K562 (cell line): Measurements from ENCODE around the gene NAP1L1. TPM values are rescaled to one million over a fixed set of nuclear protein-coding genes. Genes with fewer than 3 reads are reported as not detected.

Experiments
- ADNP ChIP-seq: fragments of 200-800 bp; sonication (Bioruptor generic); IDR thresholded peaks from 2 replicates; pipeline ENCODE4 v1.6.1; 2016; ENCODE audit warnings: missing genetic modification characterization, missing compliant biosample characterization
- E2F3 ChIP-seq: fragments of 250-450 bp; sonication (Bioruptor Pico); IDR thresholded peaks from 2 replicates; pipeline ENCODE4 v1.4.0; 2020; ENCODE audit warnings: mild to moderate bottlenecking
- HDAC3 ChIP-seq: fragments of 450-650 bp; IDR thresholded peaks from 2 replicates; pipeline ENCODE4 v1.6.1; 2018; ENCODE audit warnings: borderline replicate concordance, mild to moderate bottlenecking, moderate library complexity; ENCODE audit not compliant: partially characterized antibody
- HNRNPH1 ChIP-seq: fragments of 200-400 bp; formaldehyde crosslinking; optimal IDR thresholded peaks from 2 replicates; pipeline ENCODE3; 2017; ENCODE audit warnings: low read depth, mild to moderate bottlenecking, low read length, moderate library complexity
- NFIX ChIP-seq: fragments of 250-450 bp; sonication (Bioruptor Pico); IDR thresholded peaks from 2 replicates; pipeline ENCODE4 v1.4.0; 2020; ENCODE audit warnings: low read depth, mild to moderate bottlenecking, moderate library complexity
- NUFIP1 ChIP-seq: fragments of 450-650 bp; IDR thresholded peaks from 2 replicates; pipeline ENCODE4 v1.6.1; 2018; ENCODE audit not compliant: partially characterized antibody
- POLR2AphosphoS2 ChIP-seq: IDR thresholded peaks from 2 replicates; pipeline ENCODE4 v1.6.1; 2012; ENCODE audit warnings: low read length, improper control_type of control experiment
- PYGO2 ChIP-seq: fragments of 450-650 bp; IDR thresholded peaks from 2 replicates; pipeline ENCODE4 v1.6.1; 2016; ENCODE audit warnings: mild to moderate bottlenecking, missing genetic modification characterization, moderate library complexity, missing compliant biosample characterization
- RBM22 ChIP-seq: fragments of 200-400 bp; formaldehyde crosslinking; IDR thresholded peaks from 2 replicates; pipeline ENCODE4 v1.6.1; 2018; ENCODE audit warnings: low read length, low read depth; ENCODE audit not compliant: poor library complexity, severe bottlenecking
- RCOR1 ChIP-seq, 2 experiments: IDR thresholded peaks; 2 replicates each; pipeline ENCODE4 v1.6.1; 2012; ENCODE audit warnings: low read depth in 2 of 2, low read length in 2 of 2, borderline replicate concordance in 1 of 2, improper control_type of control experiment in 1 of 2
- SLC30A9 ChIP-seq: fragments of 250-450 bp; sonication (Bioruptor Pico); IDR thresholded peaks from 2 replicates; pipeline ENCODE4 v1.8.0; 2022; ENCODE audit warnings: mild to moderate bottlenecking, moderate library complexity
- SP1 ChIP-seq: sonication (generic); formaldehyde crosslinking; IDR thresholded peaks from 2 replicates; pipeline ENCODE4 v1.8.1; 2022; ENCODE audit warnings: mild to moderate bottlenecking, missing genetic modification reagents
- SPI1 ChIP-seq: IDR thresholded peaks from 2 replicates; pipeline ENCODE4 v1.6.1; 2011; ENCODE audit warnings: low read depth, low read length, control low read depth, borderline replicate concordance
- YY1 ChIP-seq, 3 experiments: IDR thresholded peaks; 2 replicates each; pipeline ENCODE4 v1.6.1; 2011; ENCODE audit warnings: low read length in 2 of 3, mild to moderate bottlenecking in 2 of 3, moderate library complexity in 2 of 3, borderline replicate concordance in 1 of 3, control low read depth in 1 of 3, low read depth in 1 of 3; ENCODE audit not compliant: insufficient read depth in 3 of 3, insufficient replicate concordance in 2 of 3, control insufficient read depth in 1 of 3, insufficient read length in 1 of 3; ENCODE audit errors: extremely low read depth in 1 of 3
- ZNF175 ChIP-seq: fragments of 200-800 bp; sonication (Bioruptor generic); IDR thresholded peaks from 2 replicates; pipeline ENCODE4 v1.6.1; 2016; ENCODE audit warnings: low read depth, mild to moderate bottlenecking, missing genetic modification characterization, missing compliant biosample characterization
- ZNF311 ChIP-seq: fragments of 250-450 bp; sonication (Bioruptor Pico); IDR thresholded peaks from 2 replicates; pipeline ENCODE4 v1.4.0; 2020; ENCODE audit warnings: mild to moderate bottlenecking, moderate library complexity
- polyA plus RNA-seq, 8 experiments: library from polyadenylated mRNA; depleted of rRNA in 4 of 8; stranded (reverse) in 5 of 8; unstranded in 3 of 8; fragments of >200 nt; fragmentation: Nextera tagmentation in 2 of 8; fragmentation: Illumina TruSeq in 1 of 8; extraction: Ambion mirVana in 2 of 8; extraction: Trizol in 1 of 8; gene quantifications; 2 replicates each; pipeline versions ENCODE4 v1.2.1 to v1.2.3, GENCODE V29; 2011 to 2014; ENCODE audit warnings: inconsistent platforms in 1 of 8, missing spikeins in 1 of 8
- total RNA-seq, 7 experiments: library from RNA; depleted of rRNA in 6 of 7; stranded (reverse); fragments of >200 nt in 6 of 7; fragmentation: Illumina TruSeq in 2 of 7; extraction: Trizol in 2 of 7; gene quantifications; 2 replicates each; pipeline versions ENCODE4 v1.2.1 to v1.2.3, GENCODE V29; 2011 to 2021; ENCODE audit warnings: low replicate concordance in 1 of 7
- TF ChIP-seq, protein P1 (sequence below), 2 experiments: fragments of 450-650 bp; IDR thresholded peaks; 2 replicates each; pipeline ENCODE4 v1.6.1; 2018; ENCODE audit warnings: mild to moderate bottlenecking in 2 of 2, low read depth in 1 of 2; ENCODE audit not compliant: partially characterized antibody in 2 of 2
- TF ChIP-seq, protein P2 (sequence below): fragments of 250-450 bp; sonication (Bioruptor Pico); IDR thresholded peaks from 2 replicates; pipeline ENCODE4 v1.8.0; 2022; ENCODE audit warnings: moderate library complexity, mild to moderate bottlenecking, inconsistent platforms
- TF ChIP-seq, protein P3 (sequence below): fragments of 250-450 bp; sonication (Bioruptor Pico); IDR thresholded peaks from 2 replicates; pipeline ENCODE4 v1.8.0; 2021; ENCODE audit warnings: borderline replicate concordance, mild to moderate bottlenecking, moderate library complexity; ENCODE audit not compliant: poor library complexity, severe bottlenecking
- TF ChIP-seq, protein P4 (sequence below): fragments of 450-650 bp; IDR thresholded peaks from 2 replicates; pipeline ENCODE4 v1.6.1; 2017; ENCODE audit warnings: mild to moderate bottlenecking, moderate library complexity

The NAP1L1 gene
- total and polyA plus RNA-seq, 9 of the 15 experiments (the other 6 are each of a cell fraction or from before 2014, with no cell fraction given) = 287 to 747 (median 450) TPM

DNA sequence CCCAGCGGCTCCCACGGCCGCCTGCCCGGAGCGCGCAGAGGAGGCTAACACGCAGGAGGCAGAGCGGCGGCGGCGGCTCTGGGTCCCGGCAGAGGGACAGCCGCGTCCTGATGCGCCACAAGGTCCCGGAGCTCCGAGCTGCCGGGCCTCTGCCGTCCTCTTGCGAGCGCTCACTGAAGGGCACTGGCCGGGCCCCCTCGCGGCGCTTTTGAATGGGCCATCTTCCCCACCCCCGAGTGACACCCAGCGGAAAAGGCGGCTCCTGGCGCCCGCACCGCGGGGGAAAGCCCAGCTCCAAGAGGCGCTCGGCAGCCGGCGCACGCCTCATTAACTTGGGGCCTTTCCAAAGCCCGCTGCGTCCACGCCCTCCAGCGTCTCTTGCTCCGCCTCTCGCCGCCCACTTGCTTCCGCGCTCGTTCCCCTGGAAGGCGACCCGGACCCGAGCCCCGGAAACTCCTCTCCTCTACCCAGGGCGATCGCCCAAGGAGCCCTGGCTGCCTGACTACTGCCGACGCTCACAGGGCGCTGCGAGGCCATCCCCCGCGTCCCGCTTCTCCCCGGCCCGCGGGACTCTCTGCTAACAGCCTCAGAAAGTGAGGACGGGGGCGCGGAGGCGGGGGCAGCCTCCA, 53.0 kb downstream of the NAP1L1 start, which contains the start of gene PHLDA1 (continued):
- TF ChIP-seq HNRNPH1 (no peak), RBM22 (peak; percentile 69), SPI1 (no peak), ZNF175 (no peak; the same call in 1 of the 2 replicates), PYGO2 (no peak), SP1 (CRISPR knock-in tag) (no peak), RCOR1 (IDR thresholded peaks at IDR 0.05; ENCODE audit: borderline replicate concordance in 1 of 2, low read depth in 2 of 2, low read length in 2 of 2) (no peak; a peak in 1 of 4 replicates), SLC30A9 (CRISPR knock-in tag) (no peak), HDAC3 (no peak), ZNF311 (CRISPR knock-in tag) (no peak), NUFIP1 (no peak), POLR2AphosphoS2 (no peak), NFIX (CRISPR knock-in tag) (no peak), YY1 (IDR thresholded peaks at IDR 0.05; ENCODE audit: borderline replicate concordance in 1 of 3, control insufficient read depth in 1 of 3, extremely low read depth in 1 of 3, insufficient read depth in 3 of 3, insufficient read length in 1 of 3, insufficient replicate concordance in 2 of 3, low read depth in 1 of 3, low read length in 2 of 3) (peak in 1 of 3 experiments; percentile 63), ADNP (no peak), E2F3 (CRISPR knock-in tag) (no peak)
- TF ChIP-seq, protein P1, sequence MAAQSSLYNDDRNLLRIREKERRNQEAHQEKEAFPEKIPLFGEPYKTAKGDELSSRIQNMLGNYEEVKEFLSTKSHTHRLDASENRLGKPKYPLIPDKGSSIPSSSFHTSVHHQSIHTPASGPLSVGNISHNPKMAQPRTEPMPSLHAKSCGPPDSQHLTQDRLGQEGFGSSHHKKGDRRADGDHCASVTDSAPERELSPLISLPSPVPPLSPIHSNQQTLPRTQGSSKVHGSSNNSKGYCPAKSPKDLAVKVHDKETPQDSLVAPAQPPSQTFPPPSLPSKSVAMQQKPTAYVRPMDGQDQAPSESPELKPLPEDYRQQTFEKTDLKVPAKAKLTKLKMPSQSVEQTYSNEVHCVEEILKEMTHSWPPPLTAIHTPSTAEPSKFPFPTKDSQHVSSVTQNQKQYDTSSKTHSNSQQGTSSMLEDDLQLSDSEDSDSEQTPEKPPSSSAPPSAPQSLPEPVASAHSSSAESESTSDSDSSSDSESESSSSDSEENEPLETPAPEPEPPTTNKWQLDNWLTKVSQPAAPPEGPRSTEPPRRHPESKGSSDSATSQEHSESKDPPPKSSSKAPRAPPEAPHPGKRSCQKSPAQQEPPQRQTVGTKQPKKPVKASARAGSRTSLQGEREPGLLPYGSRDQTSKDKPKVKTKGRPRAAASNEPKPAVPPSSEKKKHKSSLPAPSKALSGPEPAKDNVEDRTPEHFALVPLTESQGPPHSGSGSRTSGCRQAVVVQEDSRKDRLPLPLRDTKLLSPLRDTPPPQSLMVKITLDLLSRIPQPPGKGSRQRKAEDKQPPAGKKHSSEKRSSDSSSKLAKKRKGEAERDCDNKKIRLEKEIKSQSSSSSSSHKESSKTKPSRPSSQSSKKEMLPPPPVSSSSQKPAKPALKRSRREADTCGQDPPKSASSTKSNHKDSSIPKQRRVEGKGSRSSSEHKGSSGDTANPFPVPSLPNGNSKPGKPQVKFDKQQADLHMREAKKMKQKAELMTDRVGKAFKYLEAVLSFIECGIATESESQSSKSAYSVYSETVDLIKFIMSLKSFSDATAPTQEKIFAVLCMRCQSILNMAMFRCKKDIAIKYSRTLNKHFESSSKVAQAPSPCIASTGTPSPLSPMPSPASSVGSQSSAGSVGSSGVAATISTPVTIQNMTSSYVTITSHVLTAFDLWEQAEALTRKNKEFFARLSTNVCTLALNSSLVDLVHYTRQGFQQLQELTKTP (IDR thresholded peaks at IDR 0.05; ENCODE audit: low read depth in 1 of 2, partially characterized antibody in 2 of 2) = no peak
- TF ChIP-seq, protein P2, sequence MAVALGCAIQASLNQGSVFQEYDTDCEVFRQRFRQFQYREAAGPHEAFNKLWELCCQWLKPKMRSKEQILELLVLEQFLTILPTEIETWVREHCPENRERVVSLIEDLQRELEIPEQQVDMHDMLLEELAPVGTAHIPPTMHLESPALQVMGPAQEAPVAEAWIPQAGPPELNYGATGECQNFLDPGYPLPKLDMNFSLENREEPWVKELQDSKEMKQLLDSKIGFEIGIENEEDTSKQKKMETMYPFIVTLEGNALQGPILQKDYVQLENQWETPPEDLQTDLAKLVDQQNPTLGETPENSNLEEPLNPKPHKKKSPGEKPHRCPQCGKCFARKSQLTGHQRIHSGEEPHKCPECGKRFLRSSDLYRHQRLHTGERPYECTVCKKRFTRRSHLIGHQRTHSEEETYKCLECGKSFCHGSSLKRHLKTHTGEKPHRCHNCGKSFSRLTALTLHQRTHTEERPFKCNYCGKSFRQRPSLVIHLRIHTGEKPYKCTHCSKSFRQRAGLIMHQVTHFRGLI (CRISPR knock-in tag) = no peak
- TF ChIP-seq, protein P3, sequence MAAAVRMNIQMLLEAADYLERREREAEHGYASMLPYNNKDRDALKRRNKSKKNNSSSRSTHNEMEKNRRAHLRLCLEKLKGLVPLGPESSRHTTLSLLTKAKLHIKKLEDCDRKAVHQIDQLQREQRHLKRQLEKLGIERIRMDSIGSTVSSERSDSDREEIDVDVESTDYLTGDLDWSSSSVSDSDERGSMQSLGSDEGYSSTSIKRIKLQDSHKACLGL (CRISPR knock-in tag) = no peak
- TF ChIP-seq, protein P4, sequence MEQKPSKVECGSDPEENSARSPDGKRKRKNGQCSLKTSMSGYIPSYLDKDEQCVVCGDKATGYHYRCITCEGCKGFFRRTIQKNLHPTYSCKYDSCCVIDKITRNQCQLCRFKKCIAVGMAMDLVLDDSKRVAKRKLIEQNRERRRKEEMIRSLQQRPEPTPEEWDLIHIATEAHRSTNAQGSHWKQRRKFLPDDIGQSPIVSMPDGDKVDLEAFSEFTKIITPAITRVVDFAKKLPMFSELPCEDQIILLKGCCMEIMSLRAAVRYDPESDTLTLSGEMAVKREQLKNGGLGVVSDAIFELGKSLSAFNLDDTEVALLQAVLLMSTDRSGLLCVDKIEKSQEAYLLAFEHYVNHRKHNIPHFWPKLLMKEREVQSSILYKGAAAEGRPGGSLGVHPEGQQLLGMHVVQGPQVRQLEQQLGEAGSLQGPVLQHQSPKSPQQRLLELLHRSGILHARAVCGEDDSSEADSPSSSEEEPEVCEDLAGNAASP = no peak
